DND-41 (cell line): Measurements from ENCODE around the gene KIAA1671.

Source experiments
- ATAC-seq: fragments of 200-7000 bp; cut with Tn5 transposase; 3 replicates; pipeline ENCODE4 v1.9.1; 2021; ENCODE audit warnings: low read depth; ENCODE audit not compliant: insufficient read depth
- DNase-seq: peaks from one replicate; pipeline ENCODE4 v3.0.0-alpha.2; 2020
- H2AFZ ChIP-seq: 2 replicates; pipeline ENCODE4 v1.6.0; 2012; ENCODE audit warnings: low read depth, low read length
- H3K27ac ChIP-seq: 2 replicates; pipeline ENCODE4 v1.5.1; 2012; ENCODE audit warnings: low read length, inconsistent platforms
- H3K27me3 ChIP-seq: fragments of 200-600 bp; sonication (generic); 2 replicates; pipeline ENCODE4 v1.6.0; 2012; ENCODE audit warnings: low read length, mild to moderate bottlenecking, inconsistent platforms; ENCODE audit not compliant: insufficient read depth, poor library complexity
- H3K36me3 ChIP-seq: 2 replicates; pipeline ENCODE4 v1.5.1; 2012; ENCODE audit warnings: low read length, inconsistent platforms; ENCODE audit not compliant: insufficient read depth
- H3K4me1 ChIP-seq: 2 replicates; pipeline ENCODE4 v1.5.1; 2012; ENCODE audit warnings: mild to moderate bottlenecking, low read length; ENCODE audit not compliant: insufficient read depth
- H3K4me2 ChIP-seq: 2 replicates; pipeline ENCODE4 v1.6.0; 2012; ENCODE audit warnings: mild to moderate bottlenecking, moderate library complexity, low read length, inconsistent platforms; ENCODE audit not compliant: insufficient read depth
- H3K4me3 ChIP-seq, 2 experiments: fragments of 200-600 bp in 1 of 2; shearing (Covaris generic) in 1 of 2; 2 replicates each; pipeline ENCODE4 v1.5.1; 2012 to 2016; ENCODE audit warnings: inconsistent platforms in 2 of 2, low read length in 2 of 2, mild to moderate bottlenecking in 2 of 2, low read depth in 1 of 2, moderate library complexity in 1 of 2
- H3K79me2 ChIP-seq: 2 replicates; pipeline ENCODE4 v1.6.0; 2012; ENCODE audit warnings: low read length, inconsistent platforms; ENCODE audit not compliant: insufficient read depth
- H3K9ac ChIP-seq: 2 replicates; pipeline ENCODE4 v1.6.0; 2012; ENCODE audit warnings: low read depth, mild to moderate bottlenecking, inconsistent platforms, low read length, moderate library complexity
- H3K9me3 ChIP-seq: 2 replicates; pipeline ENCODE4 v1.5.1; 2012; ENCODE audit warnings: low read length, moderate library complexity, mild to moderate bottlenecking, inconsistent platforms; ENCODE audit not compliant: insufficient read depth, severe bottlenecking
- H4K20me1 ChIP-seq: 2 replicates; pipeline ENCODE4 v1.6.0; 2012; ENCODE audit warnings: low read length; ENCODE audit not compliant: insufficient read depth
- CTCF ChIP-seq: IDR thresholded peaks from 2 replicates; pipeline ENCODE4 v1.5.1; 2012; ENCODE audit warnings: borderline replicate concordance, low read length, moderate library complexity, mild to moderate bottlenecking; ENCODE audit not compliant: poor library complexity, severe bottlenecking; ENCODE audit errors: extremely low read depth
- EZH2 ChIP-seq: IDR thresholded peaks from 3 replicates; pipeline ENCODE4 v1.6.1; 2012; ENCODE audit warnings: borderline replicate concordance, low read depth, mild to moderate bottlenecking, moderate library complexity, low read length, inconsistent platforms; ENCODE audit not compliant: severe bottlenecking

KIAA1671 gene

GRCh38 chr22:25038771-25039170, 86.3 kb downstream of the KIAA1671 start:
- Histone ChIP-seq H3K27me3 (no peaks in the 10 kb centered on the region), H3K4me2 (no peak overlapping the region), H3K9me3 (no peaks in the 10 kb centered on the region), H3K36me3 (no peaks in the 10 kb centered on the region), H3K4me1 (no peaks in the 10 kb centered on the region), H3K9ac (no peak overlapping the region), H4K20me1 (no peaks in the 10 kb centered on the region), H3K79me2 (no peaks in the 10 kb centered on the region), H3K4me3 (no peak overlapping the region), H3K27ac (no peak overlapping the region), H2AFZ (no peak overlapping the region)
- ATAC-seq (no peak), DNase-seq (no peak)
- no peak for TF ChIP-seq CTCF
- no peak for TF ChIP-seq EZH2

GRCh38 chr22:25039255-25039654, 86.7 kb downstream of the KIAA1671 start:
- no peak overlapping the region for H3K27ac ChIP-seq
- no peaks in the 10 kb centered on the region for H3K79me2 ChIP-seq
- H3K4me2 ChIP-seq: no peak overlapping the region
- no peaks in the 10 kb centered on the region for H3K4me1 ChIP-seq
- no peaks in the 10 kb centered on the region for H3K27me3 ChIP-seq
- H3K9ac ChIP-seq: no peak overlapping the region
- H2AFZ ChIP-seq: no peak overlapping the region
- no peak overlapping the region for H3K4me3 ChIP-seq
- H3K36me3 ChIP-seq: no peaks in the 10 kb centered on the region
- ATAC-seq (no peak), DNase-seq (no peak)
- H4K20me1 ChIP-seq: no peaks in the 10 kb centered on the region
- TF ChIP-seq EZH2: no peak
- TF ChIP-seq CTCF: no peak
- no peaks in the 10 kb centered on the region for H3K9me3 ChIP-seq

DNA sequence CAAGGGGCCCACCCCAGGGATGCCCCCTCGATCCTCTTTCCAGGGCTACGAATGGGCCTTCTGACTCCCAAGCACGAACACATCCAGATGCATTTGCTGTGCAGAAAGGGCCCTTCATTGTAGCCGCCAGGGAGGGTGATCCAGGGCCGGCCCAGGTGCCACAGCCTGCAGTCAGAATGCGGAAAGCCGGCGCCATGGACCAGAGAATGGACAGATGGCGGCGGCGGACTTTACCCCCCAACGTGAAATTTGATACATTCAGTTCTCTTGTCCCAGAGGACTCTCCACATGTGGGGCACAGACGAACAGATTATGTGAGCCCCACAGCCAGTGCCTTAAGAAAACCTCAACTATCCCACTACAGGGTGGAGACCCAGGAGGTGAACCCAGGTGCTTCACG, 87.2 kb downstream of the KIAA1671 start:
- H2AFZ ChIP-seq: no peak overlapping the region
- no peak for ATAC-seq

More for the DNA sequence above, 87.2 kb downstream of the KIAA1671 start:
- no peaks in the 10 kb centered on the region for H3K9me3 ChIP-seq
- TF ChIP-seq EZH2: no peak
- no peak for TF ChIP-seq CTCF
- no peaks in the 10 kb centered on the region for H3K36me3 ChIP-seq
- no peak for DNase-seq
- no peak overlapping the region for H3K27ac ChIP-seq
- H3K79me2 ChIP-seq: no peaks in the 10 kb centered on the region
- no peaks in the 10 kb centered on the region for H3K27me3 ChIP-seq
- no peak overlapping the region for H3K4me2 ChIP-seq
- H3K4me1 ChIP-seq: no peaks in the 10 kb centered on the region
- no peaks in the 10 kb centered on the region for H4K20me1 ChIP-seq
- no peak overlapping the region for H3K4me3 ChIP-seq
- H3K9ac ChIP-seq: no peak overlapping the region
